DMS153 treated with DMSO at 0.1 percent for 48 hours (cell line): ENCODE measurements around the gene ZG16.
"Not testable (repeated sequence)": the region's sequence is repeated elsewhere in the genome, so short reads cannot be mapped to it uniquely, and the experiment has no call there.

ENCODE experiments used
- DNase-seq: peaks from one replicate; lab custom pipeline; 2025; ENCODE audit not compliant: unreplicated experiment; lab: John Stamatoyannopoulos, UW

ZG16 gene

GRCh38 chr16:29783094-29783953 is 5.3 kb downstream of the ZG16 start:
- not testable (repeated sequence) for DNase-seq

GRCh38 chr16:29784157-29784556 is 6.1 kb downstream of the ZG16 start:
- DNase-seq = no peak

- no peak for DNase-seq
Observed at GRCh38 chr16:29784901-29785500, 6.9 kb downstream of the ZG16 start.

GRCh38 chr16:29787155-29787554 is 9.1 kb downstream of the ZG16 start:
- not testable (repeated sequence) for DNase-seq

DNA sequence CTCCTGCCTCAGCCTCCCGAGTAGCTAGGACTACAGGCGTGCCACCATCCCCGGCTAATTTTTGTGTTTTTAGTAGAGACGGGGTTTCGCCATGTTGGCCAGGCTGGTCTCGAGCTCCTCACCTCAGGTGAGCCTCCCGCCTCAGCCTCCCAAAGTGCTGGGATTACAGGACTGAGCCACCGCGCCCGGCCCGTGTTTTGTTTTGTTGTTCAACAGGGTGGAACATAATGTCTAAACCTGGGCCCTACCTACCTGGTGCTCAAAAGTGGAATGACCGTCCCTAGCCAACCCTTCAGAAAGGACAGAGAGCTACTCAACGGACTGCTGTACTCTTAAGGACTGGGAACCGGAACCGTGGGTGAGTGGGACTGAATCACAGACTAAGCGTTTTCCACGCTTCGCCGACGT is 11.7 kb downstream of the ZG16 start:
- no peak for DNase-seq

GRCh38 chr16:29790183-29790948 is 12.3 kb downstream of the ZG16 start, which contains the start of gene KIF22:
TSS of gene KIF22 (plus strand) at chr16:29790751. CDS start at chr16:29790760, 9 bp downstream.
- peak; percentile 97 for DNase-seq

GRCh38 chr16:29790949-29791844 is 13.1 kb downstream of the ZG16 start:
- no peak for DNase-seq

- DNase-seq = no peak
Observed at GRCh38 chr16:29791845-29792807, 14.1 kb downstream of the ZG16 start.

DNA sequence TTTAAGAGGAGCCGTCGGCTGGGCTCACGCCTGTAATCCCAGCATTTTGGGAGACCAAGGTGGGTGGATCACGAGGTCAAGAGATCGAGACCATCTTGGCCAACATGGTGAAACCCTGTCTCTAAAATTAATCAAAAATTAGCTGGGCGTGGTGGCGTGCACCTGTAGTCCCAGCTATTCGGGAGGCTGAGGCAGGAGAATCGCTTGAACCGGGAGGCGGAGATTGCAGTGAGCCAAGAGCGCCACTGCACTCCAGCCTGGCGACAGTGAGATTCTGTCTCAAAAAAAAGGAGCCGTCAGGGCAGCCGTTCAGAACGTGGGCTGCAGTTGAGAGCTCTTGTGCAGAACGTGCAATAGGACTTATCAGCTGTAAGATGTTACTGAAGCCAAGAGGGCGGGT is 15.1 kb downstream of the ZG16 start:
- not testable (repeated sequence) for DNase-seq

- no peak for DNase-seq
Observed at GRCh38 chr16:29794231-29794710, 16.2 kb downstream of the ZG16 start.

GRCh38 chr16:29802416-29802935 is 24.4 kb downstream of the ZG16 start:
- DNase-seq = no peak

DNA sequence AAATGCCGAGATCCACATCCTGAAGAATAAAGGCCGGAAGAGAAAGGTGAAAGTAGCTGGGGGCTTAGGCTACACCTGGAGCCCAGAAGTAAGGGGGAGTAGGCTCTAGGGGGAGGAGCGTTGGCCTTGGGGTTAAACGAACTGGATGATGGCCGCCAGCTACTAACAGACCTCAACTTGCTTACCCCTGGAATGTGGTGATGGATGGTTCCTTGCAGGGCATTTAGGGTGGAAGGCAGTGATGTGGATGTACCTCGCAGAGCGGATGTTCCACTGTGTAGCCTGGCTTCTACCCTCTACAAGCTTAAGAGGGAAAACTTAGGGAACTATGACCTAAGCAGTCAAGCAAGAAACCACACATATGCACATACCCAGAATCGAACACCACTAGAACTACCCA is 26.0 kb downstream of the ZG16 start:
- DNase-seq = no peak

- DNase-seq = peak; percentile 6
Observed at GRCh38 chr16:29804455-29805231, 26.6 kb downstream of the ZG16 start.

DNA sequence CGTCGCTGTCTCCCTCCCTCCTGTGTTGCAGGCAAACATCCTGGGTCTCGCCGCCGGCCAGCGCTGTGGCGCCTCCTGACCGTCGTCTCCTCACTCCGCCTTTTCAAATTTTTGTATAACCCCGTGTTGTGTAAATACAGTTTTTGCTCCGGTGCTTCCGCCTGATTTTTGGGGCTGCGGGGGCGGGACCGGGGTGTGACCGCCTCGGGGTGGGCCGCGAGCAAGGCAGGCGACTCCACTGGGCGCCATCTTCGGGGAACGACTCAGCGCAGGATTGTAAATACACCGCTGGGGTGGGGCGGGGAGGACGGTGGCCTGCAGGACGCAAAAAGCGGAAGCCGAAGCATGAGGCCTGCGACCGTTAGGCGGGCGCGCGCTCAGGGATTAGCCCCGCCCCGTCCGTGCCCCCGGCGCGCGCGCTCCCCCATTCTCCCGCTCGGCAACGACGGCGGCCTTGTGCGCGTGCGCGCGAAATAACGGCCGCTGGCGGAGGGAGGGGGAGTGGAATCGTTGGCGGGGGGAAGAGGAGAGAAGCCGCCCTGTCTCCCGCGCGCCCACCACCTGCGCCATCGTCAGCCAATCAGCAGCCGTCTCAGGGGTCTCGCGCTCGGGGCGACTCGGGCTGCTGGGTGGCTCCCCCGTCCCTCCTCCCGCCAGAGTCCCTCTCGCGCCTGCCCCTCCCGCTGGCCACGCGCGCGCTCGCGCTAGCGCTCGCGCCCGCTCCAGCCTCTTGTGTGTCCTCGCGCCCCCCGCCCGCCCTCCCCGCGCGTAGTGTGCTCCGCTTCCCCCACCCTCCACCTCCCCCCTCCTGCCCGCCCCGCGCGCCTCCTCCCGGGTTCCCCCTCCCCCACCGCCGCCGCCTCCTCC is 27.4 kb downstream of the ZG16 start:
- DNase-seq = peak; percentile 91

GRCh38 chr16:29806099-29806579 is 28.1 kb downstream of the ZG16 start, which contains the start of gene MAZ:
TSS of gene MAZ (plus strand) at chr16:29806529. CDS start at chr16:29806702, 173 bp downstream.
- peak; percentile 68 for DNase-seq

DNA sequence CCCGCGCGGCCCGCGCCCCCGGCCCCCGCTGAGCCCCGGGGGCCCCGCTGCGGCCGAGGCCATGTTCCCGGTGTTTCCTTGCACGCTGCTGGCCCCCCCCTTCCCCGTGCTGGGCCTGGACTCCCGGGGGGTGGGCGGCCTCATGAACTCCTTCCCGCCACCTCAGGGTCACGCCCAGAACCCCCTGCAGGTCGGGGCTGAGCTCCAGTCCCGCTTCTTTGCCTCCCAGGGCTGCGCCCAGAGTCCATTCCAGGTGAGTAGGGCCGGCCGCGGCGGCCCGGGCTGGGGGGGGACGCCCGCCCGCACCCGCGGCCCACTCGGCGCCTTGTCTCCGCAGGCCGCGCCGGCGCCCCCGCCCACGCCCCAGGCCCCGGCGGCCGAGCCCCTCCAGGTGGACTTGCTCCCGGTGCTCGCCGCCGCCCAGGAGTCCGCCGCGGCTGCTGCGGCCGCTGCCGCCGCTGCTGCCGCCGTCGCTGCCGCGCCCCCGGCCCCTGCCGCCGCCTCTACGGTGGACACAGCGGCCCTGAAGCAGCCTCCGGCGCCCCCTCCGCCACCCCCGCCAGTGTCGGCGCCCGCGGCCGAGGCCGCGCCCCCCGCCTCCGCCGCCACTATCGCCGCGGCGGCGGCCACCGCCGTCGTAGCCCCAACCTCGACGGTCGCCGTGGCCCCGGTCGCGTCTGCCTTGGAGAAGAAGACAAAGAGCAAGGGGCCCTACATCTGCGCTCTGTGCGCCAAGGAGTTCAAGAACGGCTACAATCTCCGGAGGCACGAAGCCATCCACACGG is 28.8 kb downstream of the ZG16 start:
- DNase-seq = no peak
